H1 (cell line): ENCODE data around the gene GSG1L. TPM values are rescaled to one million over a fixed set of nuclear protein-coding genes. Genes with fewer than 3 reads are reported as not detected.

Source experiments
- NRF1 ChIP-seq: IDR thresholded peaks from 2 replicates; pipeline ENCODE4 v1.6.1; 2011; ENCODE audit warnings: mild to moderate bottlenecking, low read depth, low read length, improper control_type of control experiment
- SP1 ChIP-seq: IDR thresholded peaks from 2 replicates; pipeline ENCODE4 v1.6.1; 2011; ENCODE audit warnings: low read depth, low read length
- TAF1 ChIP-seq: IDR thresholded peaks from 2 replicates; pipeline ENCODE4 v1.6.1; 2011; ENCODE audit warnings: mild to moderate bottlenecking, low read depth, low read length
- polyA plus RNA-seq, 7 experiments: library from polyadenylated mRNA; depleted of rRNA in 3 of 7; stranded (reverse) in 5 of 7; unstranded in 2 of 7; fragments of >200 nt in 5 of 7; fragments of 200-250 nt in 2 of 7; gene quantifications; 1 replicate in 5 of 7; 2 replicates in 1 of 7; 4 replicates in 1 of 7; pipeline versions ENCODE4 v1.2.1 to v1.2.3, GENCODE V29; 2011 to 2013; ENCODE audit warnings: missing spikeins in 2 of 7, mixed read lengths in 2 of 7
- total RNA-seq: library from RNA; stranded (reverse); fragmentation: NEBNext Ultra II Directional; extraction: Animal tissue kit (Norgen Biotek cat#: 25700); gene quantifications from 2 replicates; pipeline ENCODE4 v1.2.1, GENCODE V29; 2021

GSG1L gene
- total and polyA plus RNA-seq, 2 of the 8 experiments (the other 6 are each of a cell fraction or from before 2014, with no cell fraction given): 0.71 to 1.1 TPM

DNA sequence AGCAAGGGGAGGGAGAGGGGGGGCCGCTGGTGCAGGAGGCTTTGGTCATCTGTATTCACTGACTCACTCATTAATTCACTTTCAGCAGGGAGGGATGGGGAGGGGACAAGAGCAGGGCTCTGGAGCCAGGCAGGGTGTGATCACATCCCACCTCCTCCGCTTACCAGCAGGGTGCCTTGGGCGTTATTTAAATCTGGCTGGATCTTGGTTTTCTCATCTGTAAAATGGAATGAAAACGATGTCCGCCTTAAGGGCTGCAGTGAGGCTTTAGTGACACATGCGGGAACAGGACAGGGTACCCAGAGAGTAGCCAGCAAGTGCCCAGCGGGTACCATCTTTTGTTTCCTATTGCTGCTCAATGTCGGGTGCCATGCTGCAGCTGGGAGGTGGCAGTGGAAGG lies 161.0 kb downstream of the GSG1L start (continued):
- TF ChIP-seq NRF1 (no peak), SP1 (no peak), TAF1 (no peak)
